ENCODE measurements around the gene ROBO2.

ROBO2 gene

DNA sequence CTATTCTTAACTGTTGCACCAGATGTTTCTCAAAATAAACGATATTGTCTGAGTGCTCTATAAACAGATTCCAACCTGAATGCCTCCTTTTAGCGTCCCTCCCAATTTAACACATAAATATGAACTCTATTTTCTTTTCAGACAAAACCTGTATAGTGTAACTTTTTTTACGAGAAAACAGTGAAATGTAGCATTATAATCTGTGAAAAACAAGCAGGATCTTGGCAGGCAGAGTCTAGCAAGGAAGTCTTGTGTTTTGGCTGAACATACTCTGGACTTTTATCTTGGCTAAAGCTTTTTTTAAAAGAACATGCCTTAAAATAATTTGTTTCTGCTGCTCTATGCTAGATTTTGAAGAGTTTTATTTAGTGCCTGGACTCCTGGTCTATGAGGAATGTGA, 150.5 kb downstream of the ROBO2 start:
- no peak for DNase-seq (ENCODE audit: low read depth)

DNA sequence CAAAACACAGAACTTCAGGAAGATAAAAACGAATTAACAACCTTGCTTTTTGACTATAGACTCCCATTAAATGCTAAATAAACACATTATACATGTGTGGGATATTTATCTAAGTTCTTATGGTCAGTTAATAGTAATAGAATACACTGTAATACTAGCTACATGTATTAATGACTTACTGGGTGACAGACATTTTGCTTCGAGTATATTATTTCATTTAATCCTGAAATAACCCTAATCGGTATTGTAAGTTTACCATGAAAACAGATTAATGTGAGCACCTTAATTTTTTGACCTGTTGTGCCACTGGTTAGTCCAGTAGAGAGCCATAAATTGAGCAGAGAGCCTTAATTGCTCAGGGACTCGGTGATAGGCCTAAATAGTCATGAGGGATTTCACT, 151.1 kb downstream of the ROBO2 start:
- DNase-seq (ENCODE audit: low read depth), result no peak

DNA sequence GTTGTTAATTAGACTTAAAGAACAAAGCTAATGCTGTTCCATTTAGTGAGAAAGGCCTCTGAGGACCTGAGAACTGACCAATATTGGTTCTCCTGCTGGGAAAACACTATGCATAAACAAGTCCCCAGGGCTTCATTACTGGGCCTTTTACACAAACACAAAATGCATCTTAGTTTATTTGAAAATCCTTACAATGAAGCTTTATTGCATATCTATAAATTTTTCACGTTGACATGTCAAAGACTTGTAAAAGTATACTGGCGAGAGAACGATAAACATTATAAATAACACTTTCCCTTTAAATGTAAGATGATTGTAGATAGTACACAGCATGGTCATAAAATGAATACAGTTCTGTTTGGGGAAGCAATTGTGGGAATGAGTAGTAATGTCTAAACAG, 151.7 kb downstream of the ROBO2 start:
- DNase-seq (ENCODE audit: low read depth), result no peak

DNA sequence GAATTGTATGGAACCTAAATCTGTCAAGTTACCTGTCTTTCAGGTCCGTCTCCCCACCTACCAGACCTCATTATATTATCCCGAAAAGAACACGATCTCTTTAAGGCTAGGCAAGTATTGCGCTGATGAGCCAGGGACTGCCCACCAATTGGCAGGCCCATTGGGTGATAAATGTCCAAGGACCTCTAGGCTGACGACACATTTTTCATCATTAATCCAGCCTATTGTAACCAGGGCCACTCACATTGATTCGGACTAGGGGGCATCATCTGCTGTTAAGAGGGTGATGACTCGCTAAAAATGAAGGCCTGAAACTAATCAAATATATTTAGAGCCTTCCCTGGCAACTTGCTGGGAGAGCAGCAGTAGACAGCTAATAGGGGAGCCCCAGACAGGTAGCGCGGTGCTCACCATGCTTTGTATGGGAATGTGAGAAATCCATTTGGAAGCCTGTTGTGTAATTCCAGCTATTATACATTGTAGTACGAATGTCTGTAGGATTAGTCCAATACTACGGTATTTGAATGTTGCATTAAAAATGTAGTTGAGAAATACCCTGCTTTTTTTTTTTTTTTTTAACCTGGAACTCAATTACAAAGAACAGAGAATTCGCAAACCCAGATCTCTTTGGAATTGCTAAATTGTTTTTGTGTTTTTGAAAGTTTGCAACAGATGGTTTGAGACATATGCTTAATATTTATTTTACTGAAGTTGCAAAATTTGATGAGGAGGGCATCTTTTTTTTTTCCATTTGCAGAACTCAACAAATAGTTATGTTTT, 156.1 kb downstream of the ROBO2 start:
- DNase-seq (ENCODE audit: low read depth), result no peak

DNA sequence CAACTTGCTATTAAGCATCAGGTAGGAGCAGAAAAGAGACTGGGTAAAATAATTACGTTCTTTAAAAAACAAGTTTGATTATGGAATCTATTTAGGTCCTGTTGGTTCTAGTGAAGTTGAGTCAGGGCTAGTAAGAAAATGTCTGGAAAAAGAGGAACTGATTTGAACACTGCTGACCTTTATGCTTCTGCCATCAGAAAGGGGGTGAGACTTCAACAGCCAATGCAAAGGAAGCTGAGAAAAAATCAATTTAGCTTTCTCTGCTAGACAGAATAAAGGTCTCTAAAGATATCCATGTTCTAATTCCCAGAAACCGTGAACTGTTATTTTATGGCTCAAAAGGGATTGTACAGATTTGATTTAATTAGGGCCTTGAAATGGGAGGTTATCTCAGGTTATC, 157.5 kb downstream of the ROBO2 start:
- DNase-seq (ENCODE audit: low read depth), result no peak

DNA sequence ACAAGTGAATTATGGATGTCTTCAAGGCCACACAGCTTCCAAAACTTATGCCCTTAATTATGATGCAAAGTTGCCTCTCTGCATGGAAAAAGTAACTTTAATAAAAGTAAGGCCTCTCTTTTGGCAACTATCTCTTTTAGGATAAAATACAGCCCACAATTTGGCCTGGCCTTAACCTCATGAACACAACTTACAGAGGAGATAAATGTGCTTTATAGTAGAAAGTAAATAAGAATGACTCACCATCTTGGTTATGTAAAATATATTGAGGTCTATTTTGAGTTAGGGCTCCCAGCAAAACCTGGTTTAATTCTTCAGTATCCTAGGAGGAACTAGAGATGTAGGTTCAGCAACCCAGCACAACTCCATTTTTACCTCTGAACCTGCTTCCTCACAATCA, 164.0 kb downstream of the ROBO2 start:
- no peak for DNase-seq (ENCODE audit: low read depth)

DNA sequence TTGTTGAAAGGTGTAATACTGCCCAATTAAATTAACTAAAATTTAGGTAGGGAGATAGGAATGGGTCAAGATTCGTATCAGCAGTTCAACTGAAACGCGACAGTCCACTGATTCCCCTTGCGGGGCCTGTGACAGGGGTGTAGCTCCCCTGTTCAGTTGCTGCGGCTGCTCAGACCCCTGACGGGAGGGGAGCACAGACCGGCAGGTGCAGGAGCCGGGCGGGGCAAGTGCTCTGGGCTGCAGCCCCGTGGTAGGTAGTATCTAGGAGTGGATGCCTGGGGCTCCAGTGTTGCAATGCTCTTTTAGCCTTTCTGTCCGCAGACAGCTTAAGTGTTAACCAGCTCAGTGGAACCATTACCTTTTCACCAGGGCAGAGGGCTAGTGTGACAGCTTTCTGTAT, 164.9 kb downstream of the ROBO2 start:
- DNase-seq (ENCODE audit: low read depth), result no peak

DNA sequence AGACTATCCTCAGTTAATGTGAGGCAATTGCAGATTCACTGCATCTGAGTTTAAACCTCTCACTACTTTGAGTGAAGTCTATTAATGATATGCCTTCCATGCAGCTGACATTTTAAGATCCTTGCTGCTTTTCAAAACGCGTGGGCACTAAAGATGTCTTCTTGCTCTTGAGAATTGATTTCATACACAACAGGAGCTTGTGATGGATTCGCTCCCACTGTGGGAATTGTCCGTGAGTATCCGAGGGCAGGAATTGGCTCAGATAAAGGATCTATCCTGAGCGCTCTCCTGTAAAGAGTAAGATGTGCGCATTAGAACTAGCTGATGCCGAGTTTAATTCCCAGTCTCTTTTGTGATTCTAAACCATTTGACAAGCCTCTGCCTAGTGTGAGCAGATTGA, 167.9 kb downstream of the ROBO2 start:
- DNase-seq (ENCODE audit: low read depth), result no peak

DNA sequence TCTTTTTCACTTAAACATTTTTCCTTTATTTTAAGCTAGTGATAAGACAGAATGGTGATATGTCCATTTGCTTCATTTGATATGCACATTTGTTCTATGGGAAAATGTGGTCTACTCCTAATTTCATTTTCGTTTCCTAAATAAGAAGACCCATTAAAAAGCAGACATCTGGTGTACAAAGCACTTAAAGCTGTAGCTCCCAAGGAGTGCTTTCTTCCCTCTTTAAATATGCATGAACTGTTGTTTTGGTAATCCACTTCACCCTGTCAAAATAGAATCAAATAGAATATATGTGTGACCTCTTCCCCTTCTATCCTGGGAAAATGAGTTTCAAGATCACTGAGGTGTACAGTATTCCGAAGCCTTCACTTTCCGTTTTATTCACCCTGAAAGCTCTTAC, 182.8 kb downstream of the ROBO2 start:
- no peak for DNase-seq (ENCODE audit: low read depth)

DNA sequence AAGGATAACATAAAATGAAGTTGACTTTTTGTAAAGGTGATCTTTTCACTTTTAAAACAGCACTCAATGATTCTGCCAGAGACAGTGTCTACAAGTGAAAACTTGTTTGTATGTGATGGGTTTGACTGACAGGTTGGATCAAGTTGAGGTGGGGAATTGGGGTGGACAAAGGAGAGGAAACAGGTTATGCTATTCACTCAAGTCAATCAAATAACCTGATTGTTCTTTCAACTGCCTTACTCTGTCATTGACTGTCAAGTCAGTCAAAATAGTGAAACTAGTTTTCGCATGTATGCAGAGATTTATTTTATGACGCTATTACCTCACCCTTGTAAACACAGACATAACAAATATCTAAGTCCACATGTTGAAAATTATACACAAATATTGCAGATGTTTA, 187.7 kb downstream of the ROBO2 start:
- DNase-seq (ENCODE audit: low read depth), result no peak

DNA sequence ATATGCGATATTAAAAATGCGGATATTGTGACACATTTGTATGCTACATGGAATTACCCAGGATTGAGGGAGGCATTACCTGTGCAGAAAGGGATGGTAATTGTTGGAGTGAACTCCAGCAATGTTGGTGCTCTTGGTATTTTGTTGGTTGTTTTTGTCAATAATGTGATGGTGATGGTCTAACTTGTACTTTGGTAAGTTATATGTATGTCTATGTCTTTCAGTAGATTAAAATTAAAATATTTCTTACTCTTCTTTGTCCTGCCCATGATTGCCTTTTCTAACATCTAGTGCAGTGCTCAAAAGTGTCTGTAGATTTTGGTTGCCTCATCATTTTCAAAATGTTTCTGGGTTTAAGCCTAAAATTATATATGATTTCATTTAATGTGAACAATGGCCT, 192.7 kb downstream of the ROBO2 start:
- DNase-seq (ENCODE audit: low read depth), result no peak

DNA sequence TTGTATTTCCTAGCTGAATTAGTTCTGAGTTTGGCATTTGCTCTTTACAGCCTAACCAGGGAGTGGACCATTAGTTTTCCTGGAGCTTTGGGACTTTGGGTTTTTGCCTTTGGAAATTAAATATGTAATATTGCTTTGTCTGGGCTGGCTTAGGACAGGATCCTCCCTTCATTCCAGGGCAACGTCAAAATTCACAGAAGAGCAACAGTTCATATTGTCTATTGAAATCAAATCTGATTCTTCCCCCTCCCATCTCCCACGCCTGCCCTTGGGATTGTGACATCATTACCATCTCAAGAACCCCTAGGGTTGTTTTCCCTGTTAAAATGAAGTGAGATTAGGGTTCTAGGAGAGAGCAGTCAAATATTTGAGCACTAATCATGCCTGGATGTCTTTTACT, 194.1 kb downstream of the ROBO2 start:
- no peak for DNase-seq (ENCODE audit: low read depth)

DNA sequence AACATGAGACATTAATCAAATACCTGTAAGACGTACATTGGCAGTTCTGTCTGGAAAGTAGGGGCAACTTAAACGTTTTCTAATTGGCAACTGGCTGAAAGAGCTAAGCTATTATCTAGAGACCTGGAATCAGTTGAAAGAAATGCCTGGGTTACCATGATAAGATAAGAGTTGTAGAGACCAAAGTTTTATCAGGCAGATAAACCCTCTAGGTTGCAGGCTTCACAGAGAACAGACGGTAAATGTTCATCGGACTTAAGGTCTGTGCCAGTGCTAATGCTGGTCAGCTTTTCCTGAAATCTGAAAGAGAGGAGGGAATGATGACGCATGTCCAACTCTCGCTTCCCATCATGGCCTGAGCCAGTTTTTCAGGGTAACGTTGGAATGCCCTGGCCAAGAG, 196.2 kb downstream of the ROBO2 start:
- no peak for DNase-seq (ENCODE audit: low read depth)

DNA sequence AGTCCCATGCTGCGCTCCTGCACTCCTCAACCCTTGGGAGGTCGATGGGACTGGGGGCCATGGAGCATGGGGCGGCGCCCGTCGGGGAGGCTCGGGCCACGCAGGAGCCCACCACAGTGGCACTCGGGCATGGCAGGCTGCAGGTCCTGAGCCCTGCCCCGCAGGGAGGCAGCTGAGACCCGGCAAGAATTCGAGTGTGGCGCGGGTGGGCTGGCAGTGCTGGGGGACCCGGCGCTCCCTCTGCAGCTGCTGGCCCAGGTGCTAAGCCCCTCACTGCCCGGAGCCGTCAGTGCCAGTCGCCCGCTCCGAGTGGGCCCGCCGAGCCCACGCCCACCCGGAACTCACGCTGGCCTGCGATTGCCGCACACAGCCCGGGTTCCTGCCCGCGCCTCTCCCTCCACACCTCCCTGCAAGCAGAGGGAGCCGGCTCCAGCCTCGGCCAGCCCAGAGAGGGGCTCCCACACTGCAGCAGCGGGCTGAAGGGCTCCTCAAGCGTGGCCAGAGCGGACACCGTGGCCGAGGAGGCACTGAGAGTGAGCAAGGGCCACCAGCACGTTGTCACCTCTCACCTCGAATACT, 200.3 kb downstream of the ROBO2 start:
- DNase-seq (ENCODE audit: low read depth), result no peak

DNA sequence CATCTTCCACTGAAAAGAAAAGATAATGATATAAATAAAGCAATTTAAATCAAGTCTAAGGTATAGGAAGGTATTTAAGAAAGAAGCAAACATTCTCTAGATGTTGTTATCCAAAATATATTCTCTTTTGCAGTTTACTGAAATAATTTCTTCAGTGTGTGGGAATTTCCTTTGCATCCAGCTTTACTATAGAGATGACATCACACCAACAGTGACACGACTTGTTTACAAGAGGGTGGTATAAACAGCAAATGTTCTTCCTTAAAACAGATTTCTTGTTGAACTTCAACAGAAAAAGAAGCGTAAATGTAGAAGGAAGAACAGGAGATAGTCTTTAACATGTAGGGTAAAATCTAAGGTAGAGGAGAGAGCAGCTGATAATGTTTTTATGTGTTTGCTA, 202.5 kb downstream of the ROBO2 start:
- no peak for DNase-seq (ENCODE audit: low read depth)

DNA sequence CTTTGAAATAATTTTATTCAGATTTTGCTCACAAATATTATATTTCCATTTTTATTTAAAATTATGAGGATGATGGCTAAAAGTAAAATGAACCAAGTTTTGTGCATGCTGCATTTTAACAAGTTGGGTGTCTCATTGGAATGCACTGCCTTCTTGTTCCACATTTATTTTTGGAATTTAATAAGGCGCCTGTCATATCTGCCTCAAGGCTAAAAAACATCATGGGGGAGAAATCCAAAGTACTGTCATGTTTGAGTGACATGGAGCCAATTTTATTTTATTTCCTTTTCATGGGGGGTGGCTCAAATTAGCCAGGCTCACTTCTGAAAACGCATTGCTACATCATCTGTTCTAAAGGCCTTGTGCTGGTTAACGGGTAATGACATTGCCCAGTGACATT, 205.1 kb downstream of the ROBO2 start:
- no peak for DNase-seq (ENCODE audit: low read depth)

DNA sequence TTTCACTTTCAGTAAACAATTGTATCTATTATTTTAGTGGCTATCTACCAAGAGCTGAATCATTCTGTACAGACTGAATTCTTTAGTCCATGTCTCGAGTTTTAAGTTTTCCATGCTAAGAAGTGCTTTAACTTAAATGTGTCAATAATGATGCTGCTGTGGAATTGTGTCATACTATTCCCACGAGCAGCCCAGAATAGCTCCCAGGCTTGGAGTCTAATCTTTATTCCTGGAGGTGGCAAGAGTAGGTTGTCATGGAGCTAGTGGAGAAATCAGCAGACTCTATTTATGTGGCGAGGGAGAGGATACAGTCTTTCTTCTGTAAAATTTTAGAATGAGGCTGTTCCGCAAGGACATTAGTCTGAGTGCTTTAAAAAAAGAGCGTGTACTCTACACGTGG, 207.2 kb downstream of the ROBO2 start:
- no peak for DNase-seq (ENCODE audit: low read depth)

DNA sequence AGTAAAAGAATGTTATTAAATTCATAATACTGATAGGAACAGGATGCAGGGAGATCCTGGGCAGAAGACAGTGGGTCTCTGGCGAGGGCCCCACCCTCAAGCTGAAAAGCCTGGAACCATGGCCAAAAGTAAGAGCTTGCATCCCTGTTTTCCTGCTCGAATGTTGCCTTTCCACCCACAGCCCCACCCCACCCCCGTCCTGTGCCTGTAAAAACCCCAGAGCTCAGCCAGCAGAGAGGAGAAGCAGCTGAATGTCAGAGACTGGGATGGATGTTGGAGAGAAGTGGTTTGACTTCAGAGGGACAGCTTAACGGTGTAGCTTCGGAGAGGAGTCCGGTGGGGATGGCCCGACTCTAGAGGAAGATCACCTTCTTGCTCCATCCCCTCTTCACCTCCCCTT, 207.9 kb downstream of the ROBO2 start:
- no peak for DNase-seq (ENCODE audit: low read depth)

DNA sequence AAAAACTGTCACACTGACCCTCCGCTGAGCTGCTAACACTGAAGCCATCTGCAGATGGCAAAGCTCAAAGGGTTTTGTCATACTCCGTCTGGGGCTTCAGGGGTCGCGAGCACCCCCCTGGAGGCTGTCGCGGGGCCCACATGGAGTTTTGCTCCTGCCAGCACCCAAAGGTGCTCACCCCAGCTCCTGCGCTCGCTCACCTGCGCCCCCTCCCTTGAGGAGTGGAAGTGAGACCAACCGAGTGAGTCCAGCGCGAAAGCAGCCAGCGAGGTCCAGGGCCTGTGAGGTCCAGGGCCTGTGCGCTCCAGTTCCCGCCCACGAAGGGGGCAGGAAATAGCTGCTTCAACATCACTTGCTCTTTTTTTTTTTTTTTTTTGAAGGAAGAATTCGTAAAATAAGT, 208.5 kb downstream of the ROBO2 start:
- no peak for DNase-seq (ENCODE audit: low read depth)

DNA sequence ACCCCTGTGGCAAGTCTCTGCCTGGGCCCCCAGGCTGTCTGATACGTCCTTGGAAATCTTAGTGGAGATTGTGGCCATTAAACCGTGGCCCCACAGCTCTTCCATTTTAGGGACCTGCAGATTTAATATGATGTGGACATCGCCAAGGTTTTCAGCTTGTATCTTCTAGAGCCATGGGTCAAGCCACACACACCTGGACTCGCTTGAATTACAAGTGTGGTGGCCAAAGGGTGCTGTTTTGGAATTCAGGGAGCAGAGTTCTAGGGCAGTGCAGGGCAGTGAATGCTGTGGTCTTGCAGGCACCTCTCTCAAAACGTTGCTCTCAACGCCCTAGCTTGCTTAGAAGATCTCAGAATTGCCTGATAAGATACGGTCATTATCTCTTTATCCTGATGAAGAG, 211.2 kb downstream of the ROBO2 start:
- no peak for DNase-seq (ENCODE audit: low read depth)

DNA sequence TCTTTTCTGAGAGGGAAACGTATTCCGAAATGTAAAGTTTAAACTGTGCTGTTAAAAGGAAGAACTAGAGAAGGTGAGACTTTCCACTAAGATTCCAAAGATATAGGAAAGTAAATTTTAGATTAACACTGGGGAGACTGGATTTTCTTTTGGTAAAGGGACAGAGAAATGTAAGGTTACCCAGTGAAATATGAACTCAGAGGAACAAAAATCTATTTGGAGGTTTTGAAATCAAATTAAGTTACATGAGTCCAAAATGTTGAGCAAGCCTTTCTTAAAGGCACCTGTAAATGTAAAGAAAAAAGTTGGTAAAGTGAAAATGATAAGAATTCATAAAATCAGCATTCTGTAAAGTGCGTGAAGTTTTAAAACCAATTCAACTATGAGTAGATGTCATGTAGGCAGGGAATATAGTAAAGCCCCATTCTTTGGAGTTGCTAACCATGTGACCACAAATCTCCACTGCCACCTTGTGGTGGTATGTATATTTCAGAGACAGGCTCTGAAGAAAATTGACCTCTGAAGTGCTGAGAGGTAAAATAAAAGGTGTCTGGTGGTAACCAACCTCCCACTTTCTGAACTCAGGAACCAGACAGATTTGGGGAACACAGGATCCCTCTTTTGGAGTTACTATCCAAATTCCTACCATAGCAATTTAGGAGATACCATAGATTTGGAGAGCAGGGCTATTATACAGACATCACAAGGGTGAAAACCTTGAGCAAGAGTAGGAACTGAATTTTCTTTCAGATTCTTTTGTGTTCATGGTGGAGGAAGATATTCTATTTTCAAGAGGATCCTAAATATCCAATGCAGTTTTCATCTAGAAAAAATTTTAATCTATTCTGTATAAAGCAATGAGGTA, 215.3 kb downstream of the ROBO2 start:
- DNase-seq (ENCODE audit: low read depth), result no peak

DNA sequence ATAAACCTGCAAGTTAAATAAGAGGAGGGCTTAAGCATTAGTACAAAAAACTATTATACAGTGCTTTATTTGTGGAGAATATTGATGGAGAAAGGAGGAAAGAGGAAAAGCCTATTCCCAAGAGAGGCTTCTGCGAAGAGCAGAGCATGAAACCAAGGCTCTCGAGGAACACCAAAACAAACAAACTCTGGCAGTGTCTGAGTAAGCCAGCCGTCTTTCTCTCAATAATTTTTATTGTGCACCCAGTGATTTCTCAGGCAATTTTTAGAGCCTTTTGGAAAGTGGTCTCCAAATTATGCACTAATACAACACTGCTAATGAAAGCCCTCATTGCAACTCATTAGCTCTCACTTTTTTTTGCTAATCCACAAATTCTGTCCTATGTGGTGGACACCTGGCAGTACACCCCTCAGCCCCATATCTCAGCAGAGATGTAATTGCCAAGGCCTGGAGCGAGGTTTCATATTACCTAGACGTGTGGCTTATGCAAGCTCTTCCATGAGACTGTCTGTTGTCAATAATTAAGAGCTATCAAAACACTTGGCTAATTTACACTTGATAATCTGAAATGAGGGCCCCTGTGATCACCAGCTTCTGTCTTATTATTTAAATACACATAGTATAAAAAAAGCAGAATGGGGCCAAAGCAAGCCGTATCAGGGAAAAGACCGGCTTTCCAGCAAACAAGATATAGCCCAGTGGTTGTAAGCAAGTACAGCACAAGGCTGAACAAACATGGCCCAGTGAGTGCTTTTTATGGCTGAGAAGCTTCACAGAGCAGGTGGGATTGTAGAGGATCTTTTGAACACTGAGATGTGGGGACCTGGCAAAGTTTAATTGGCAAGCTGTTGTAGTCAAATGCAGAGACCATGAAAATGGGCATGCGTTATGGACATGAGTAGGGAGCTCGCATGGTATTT, 216.9 kb downstream of the ROBO2 start:
- DNase-seq (ENCODE audit: low read depth), result no peak

Measured in stimulated activated CD4-positive, alpha-beta T cell treated with anti-CD3 and anti-CD28 coated beads, Interleukin-2, amount 100 ng/mL, for 4 hours (primary cell).